Naive B cell (primary cell): ENCODE data around the gene KDELR1. TPM values are rescaled to one million over a fixed set of nuclear protein-coding genes. Genes with fewer than 3 reads are reported as not detected.
A peak's percentile ranks its signal among the peaks of the same experiment; 100 is the strongest.

Experiments used
- ATAC-seq, 2 donors: fragments of 150-1000 bp; cut with Tn5 transposase; 2 replicates each; pipeline ENCODE4 v1.10.0; 2021; ENCODE audit warnings: low read depth in 2 of 2, mild to moderate bottlenecking in 2 of 2, moderate library complexity in 2 of 2
- DNase-seq: peaks from one replicate; pipeline ENCODE4 v3.0.0; 2022
- H3K27ac Mint-ChIP-seq, 6 donors: one replicate each; pipeline ENCODE4 v1.8.0; 2020 to 2022; ENCODE audit warnings: mild to moderate bottlenecking in 6 of 6, mixed read lengths in 6 of 6, moderate library complexity in 5 of 6, inconsistent platforms in 2 of 6
- H3K27me3 Mint-ChIP-seq, 3 donors: one replicate each; pipeline ENCODE4 v1.8.0; 2021 to 2022; ENCODE audit warnings: mixed read lengths in 3 of 3, mild to moderate bottlenecking in 1 of 3
- H3K36me3 Mint-ChIP-seq, 2 donors: one replicate each; pipeline ENCODE4 v1.8.0; 2020 to 2022; ENCODE audit warnings: mixed read lengths in 2 of 2, inconsistent platforms in 1 of 2, mild to moderate bottlenecking in 1 of 2
- H3K4me1 Mint-ChIP-seq, 3 donors: one replicate each; pipeline ENCODE4 v1.8.0; 2020 to 2022; ENCODE audit warnings: mixed read lengths in 3 of 3, inconsistent platforms in 1 of 3, mild to moderate bottlenecking in 1 of 3, moderate library complexity in 1 of 3
- H3K4me3 Mint-ChIP-seq, 8 donors: one replicate each; pipeline ENCODE4 v1.8.0; 2020 to 2022; ENCODE audit warnings: mild to moderate bottlenecking in 8 of 8, mixed read lengths in 8 of 8, moderate library complexity in 8 of 8, inconsistent platforms in 2 of 8
- H3K9me3 Mint-ChIP-seq, 7 donors: one replicate each; pipeline ENCODE4 v1.8.0; 2020 to 2022; ENCODE audit warnings: mixed read lengths in 7 of 7, mild to moderate bottlenecking in 5 of 7, inconsistent platforms in 2 of 7, moderate library complexity in 1 of 7
- polyA plus RNA-seq, 6 donors: library from polyadenylated mRNA; unstranded; fragments of 300-500 nt; fragmentation: Illumina TruSeq; gene quantifications; one replicate each; pipeline ENCODE4 v1.2.3, GENCODE V29; 2021; ENCODE audit warnings: low read depth in 6 of 6

Gene KDELR1
- polyA plus RNA-seq, 6 donors from 2014 or later, result 24.5 to 32.1 (median 26.5) TPM

- H3K27me3 Mint-ChIP-seq, result no peaks in the 10 kb centered on the region
- no peak for ATAC-seq
- H3K9me3 Mint-ChIP-seq, result no peaks in the 10 kb centered on the region
- peak overlapping the region in 3 of 8 donors; percentile 69 to 77 (median 76) for H3K4me3 Mint-ChIP-seq
- H3K36me3 Mint-ChIP-seq, result peaks cover 4 to 17% of the 10 kb centered on the region in 2 donors
- H3K27ac Mint-ChIP-seq, result peak overlapping the region in 1 of 6 donors; percentile 44
- no peak for DNase-seq
- peaks cover 16 to 21% (median 19%) of the 10 kb centered on the region in 3 donors for H3K4me1 Mint-ChIP-seq
These were observed 29.4 kb downstream of the KDELR1 start for GRCh38 chr19:48361912-48362311.

GRCh38 chr19:48359123-48359522 is 32.2 kb downstream of the KDELR1 start:
- H3K4me1 Mint-ChIP-seq, result peaks cover 8 to 14% (median 13%) of the 10 kb centered on the region in 3 donors
- ATAC-seq, result no peak
- H3K4me3 Mint-ChIP-seq, result no peak overlapping the region
- H3K27ac Mint-ChIP-seq, result no peak overlapping the region
- DNase-seq, result no peak
- peaks cover 4 to 17% of the 10 kb centered on the region in 2 donors for H3K36me3 Mint-ChIP-seq
- no peaks in the 10 kb centered on the region for H3K9me3 Mint-ChIP-seq
- no peaks in the 10 kb centered on the region for H3K27me3 Mint-ChIP-seq

GRCh38 chr19:48355365-48355954 is 35.9 kb downstream of the KDELR1 start:
- no peaks in the 10 kb centered on the region for H3K9me3 Mint-ChIP-seq
- no peaks in the 10 kb centered on the region for H3K27me3 Mint-ChIP-seq
- peaks cover 5 to 13% (median 10%) of the 10 kb centered on the region in 3 donors for H3K4me1 Mint-ChIP-seq
- H3K36me3 Mint-ChIP-seq, result peaks cover 4 to 17% of the 10 kb centered on the region in 2 donors
- H3K4me3 Mint-ChIP-seq, result no peak overlapping the region
- no peak for ATAC-seq
- DNase-seq, result no peak
- no peak overlapping the region for H3K27ac Mint-ChIP-seq

- peaks cover 4 to 13% of the 10 kb centered on the region in 2 donors for H3K36me3 Mint-ChIP-seq
- no peak for ATAC-seq
- DNase-seq, result no peak
- H3K4me3 Mint-ChIP-seq, result no peak overlapping the region
- peaks cover 5 to 13% (median 10%) of the 10 kb centered on the region in 3 donors for H3K4me1 Mint-ChIP-seq
- no peak overlapping the region for H3K27ac Mint-ChIP-seq
- no peaks in the 10 kb centered on the region for H3K27me3 Mint-ChIP-seq
- H3K9me3 Mint-ChIP-seq, result no peaks in the 10 kb centered on the region
These were observed 36.9 kb downstream of the KDELR1 start for GRCh38 chr19:48354332-48354992.

DNA sequence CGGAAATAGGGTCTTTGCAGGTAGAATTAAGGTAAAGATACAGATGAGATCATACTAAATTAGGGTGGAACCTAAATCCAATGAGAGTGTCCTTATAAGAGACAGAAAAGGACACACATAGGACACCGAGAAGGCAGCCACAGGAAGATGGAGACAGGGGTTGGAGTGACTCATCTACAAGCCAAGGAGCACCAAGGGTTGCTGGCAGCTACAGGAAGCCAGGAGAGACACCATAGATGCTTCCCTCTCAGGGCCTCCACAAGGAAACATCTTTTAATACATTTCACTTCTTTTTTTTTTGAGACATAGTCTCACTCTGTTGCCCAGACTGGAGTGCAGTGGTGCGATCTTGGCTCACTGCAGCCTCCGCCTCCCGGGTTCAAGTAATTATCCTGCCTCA is 37.7 kb downstream of the KDELR1 start:
- peaks cover 4 to 6% of the 10 kb centered on the region in 2 donors for H3K36me3 Mint-ChIP-seq
- no peaks in the 10 kb centered on the region for H3K9me3 Mint-ChIP-seq
- H3K27ac Mint-ChIP-seq, result peak overlapping the region in 1 of 6 donors; percentile 47
- DNase-seq (no peak), ATAC-seq (no peak)
- peaks cover 5 to 13% (median 10%) of the 10 kb centered on the region in 3 donors for H3K4me1 Mint-ChIP-seq
- no peak overlapping the region for H3K4me3 Mint-ChIP-seq
- H3K27me3 Mint-ChIP-seq, result no peaks in the 10 kb centered on the region

DNA sequence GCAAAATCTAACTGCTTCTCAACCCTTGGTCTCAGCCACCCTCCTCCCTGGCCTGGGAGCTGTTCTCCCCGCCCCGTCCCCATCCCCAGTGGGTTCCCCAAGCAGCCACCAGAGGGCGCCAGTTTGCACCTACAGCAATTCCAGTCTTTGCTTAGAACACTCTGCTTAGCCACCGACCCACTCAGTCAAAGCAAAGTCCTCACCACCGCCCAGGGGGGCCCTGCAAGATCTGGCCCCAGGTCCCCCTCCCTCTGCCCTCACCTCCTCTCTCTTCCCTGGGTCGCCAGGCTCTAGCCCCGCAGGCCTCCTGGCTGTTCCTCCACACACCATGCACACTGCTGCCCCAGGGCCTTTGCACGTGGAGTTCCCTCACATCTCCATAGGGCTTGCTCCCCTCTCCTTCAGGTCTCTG is 40.0 kb downstream of the KDELR1 start:
- Mint-ChIP-seq H3K36me3 (peaks cover 5 to 8% of the 10 kb centered on the region in 2 donors), H3K4me3 (no peak overlapping the region), H3K27me3 (no peaks in the 10 kb centered on the region), H3K9me3 (no peaks in the 10 kb centered on the region), H3K27ac (peak overlapping the region in 2 of 6 donors; percentile 11 to 20), H3K4me1 (peaks cover 3 to 13% (median 10%) of the 10 kb centered on the region in 3 donors)
- DNase-seq (peak; percentile 59), ATAC-seq (peak; percentile 81 to 92)

GRCh38 chr19:48350856-48351255 is 40.5 kb downstream of the KDELR1 start:
- H3K4me1 Mint-ChIP-seq, result peaks cover 3 to 13% (median 10%) of the 10 kb centered on the region in 3 donors
- no peak overlapping the region for H3K4me3 Mint-ChIP-seq
- no peak overlapping the region for H3K27ac Mint-ChIP-seq
- no peaks in the 10 kb centered on the region for H3K9me3 Mint-ChIP-seq
- peaks cover 5 to 8% of the 10 kb centered on the region in 2 donors for H3K36me3 Mint-ChIP-seq
- no peak for DNase-seq
- no peaks in the 10 kb centered on the region for H3K27me3 Mint-ChIP-seq
- ATAC-seq, result no peak

GRCh38 chr19:48348737-48349136 is 42.6 kb downstream of the KDELR1 start:
- peaks cover 5 to 8% of the 10 kb centered on the region in 2 donors for H3K36me3 Mint-ChIP-seq
- H3K4me1 Mint-ChIP-seq, result peaks cover 3 to 13% (median 10%) of the 10 kb centered on the region in 3 donors
- H3K9me3 Mint-ChIP-seq, result no peaks in the 10 kb centered on the region
- H3K27me3 Mint-ChIP-seq, result no peaks in the 10 kb centered on the region
- ATAC-seq (no peak), DNase-seq (no peak)
- H3K4me3 Mint-ChIP-seq, result no peak overlapping the region
- H3K27ac Mint-ChIP-seq, result no peak overlapping the region

GRCh38 chr19:48348045-48348444 is 43.3 kb downstream of the KDELR1 start:
- ATAC-seq (no peak), DNase-seq (no peak)
- H3K4me1 Mint-ChIP-seq, result peaks cover 3 to 13% (median 10%) of the 10 kb centered on the region in 3 donors
- peak overlapping the region in 1 of 6 donors; percentile 35 for H3K27ac Mint-ChIP-seq
- H3K9me3 Mint-ChIP-seq, result no peaks in the 10 kb centered on the region
- no peak overlapping the region for H3K4me3 Mint-ChIP-seq
- no peaks in the 10 kb centered on the region for H3K27me3 Mint-ChIP-seq
- H3K36me3 Mint-ChIP-seq, result peaks cover 5 to 8% of the 10 kb centered on the region in 2 donors

GRCh38 chr19:48346191-48346590 is 45.2 kb downstream of the KDELR1 start:
- Mint-ChIP-seq H3K36me3 (peaks cover 5 to 8% of the 10 kb centered on the region in 2 donors), H3K27ac (peak overlapping the region in 1 of 6 donors; percentile 36), H3K4me1 (peaks cover 0 to 7% (median 3%) of the 10 kb centered on the region in 3 donors), H3K9me3 (peaks cover 0 to 1% (median 0%) of the 10 kb centered on the region in 7 donors), H3K27me3 (no peaks in the 10 kb centered on the region), H3K4me3 (peak overlapping the region in 1 of 8 donors; percentile 23)
- DNase-seq, result no peak
- ATAC-seq, result no peak

DNA sequence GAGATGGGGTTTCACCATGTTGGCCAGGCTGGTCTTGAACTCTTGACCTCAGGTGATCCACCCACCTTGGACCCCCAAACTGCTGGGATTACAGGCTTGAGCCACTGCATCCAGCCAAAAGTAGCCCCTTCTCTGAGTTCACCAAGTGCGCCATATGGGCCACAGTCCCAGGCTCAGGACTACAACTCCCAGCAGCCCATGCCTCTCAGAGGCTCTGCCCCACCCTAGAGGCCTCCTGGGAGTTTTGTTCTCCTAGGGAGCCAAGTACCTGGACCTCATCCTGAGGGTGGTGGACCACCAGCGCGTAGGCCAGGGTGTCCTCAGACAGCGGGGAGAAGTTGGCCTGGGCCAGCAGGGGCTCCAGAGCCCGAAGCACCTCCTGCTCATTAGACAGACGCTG is 46.5 kb downstream of the KDELR1 start:
- ATAC-seq, result no peak
- Mint-ChIP-seq H3K27me3 (no peaks in the 10 kb centered on the region), H3K27ac (peak overlapping the region in 2 of 6 donors; percentile 5 to 37)

DNA sequence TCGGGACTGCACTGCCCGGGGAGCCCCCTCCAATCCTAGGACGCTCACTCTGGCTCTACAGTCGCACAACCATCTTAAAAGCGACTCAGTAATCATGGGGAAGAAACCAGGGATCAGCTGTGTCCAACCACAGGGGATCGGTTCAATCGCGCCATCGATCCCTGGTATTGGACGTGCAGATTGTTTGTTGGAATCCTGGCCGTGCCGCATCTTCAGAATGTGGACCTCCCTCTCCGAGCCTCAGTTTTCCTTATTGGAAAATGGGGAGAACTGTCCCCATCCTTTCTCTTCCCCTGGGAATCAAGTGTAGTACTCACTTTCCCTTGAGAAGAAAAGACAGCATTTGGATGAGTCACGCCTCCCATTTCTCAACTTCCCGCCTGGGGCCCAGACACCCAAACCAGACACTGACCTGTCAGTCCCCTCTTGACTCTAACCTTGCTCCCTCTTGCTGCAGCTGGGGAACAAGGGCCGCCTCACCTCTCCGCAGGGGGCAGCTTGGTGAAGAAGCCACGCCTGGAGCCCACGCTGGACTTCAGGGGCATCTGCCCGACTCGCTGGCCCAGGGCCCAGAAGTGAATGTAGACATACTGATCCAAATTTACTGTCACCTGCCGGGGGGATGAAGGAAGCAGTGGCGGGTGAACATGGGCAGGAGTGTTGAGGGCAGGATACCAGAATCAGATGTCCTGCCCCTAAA is 48.4 kb downstream of the KDELR1 start:
- Mint-ChIP-seq H3K4me3 (no peak overlapping the region), H3K36me3 (peaks cover 0 to under 1% of the 10 kb centered on the region in 2 donors), H3K27ac (no peak overlapping the region), H3K27me3 (no peaks in the 10 kb centered on the region), H3K9me3 (peaks cover 0 to 1% (median 0%) of the 10 kb centered on the region in 7 donors), H3K4me1 (peaks cover 0 to 6% (median 2%) of the 10 kb centered on the region in 3 donors)
- DNase-seq (no peak), ATAC-seq (no peak)

More for the DNA sequence above, 46.5 kb downstream of the KDELR1 start:
- DNase-seq, result no peak
- peaks cover 0 to 1% (median 0%) of the 10 kb centered on the region in 7 donors for H3K9me3 Mint-ChIP-seq
- H3K4me1 Mint-ChIP-seq, result peaks cover 0 to 4% (median 0%) of the 10 kb centered on the region in 3 donors
- H3K4me3 Mint-ChIP-seq, result no peak overlapping the region
- peaks cover 5 to 8% of the 10 kb centered on the region in 2 donors for H3K36me3 Mint-ChIP-seq

DNA sequence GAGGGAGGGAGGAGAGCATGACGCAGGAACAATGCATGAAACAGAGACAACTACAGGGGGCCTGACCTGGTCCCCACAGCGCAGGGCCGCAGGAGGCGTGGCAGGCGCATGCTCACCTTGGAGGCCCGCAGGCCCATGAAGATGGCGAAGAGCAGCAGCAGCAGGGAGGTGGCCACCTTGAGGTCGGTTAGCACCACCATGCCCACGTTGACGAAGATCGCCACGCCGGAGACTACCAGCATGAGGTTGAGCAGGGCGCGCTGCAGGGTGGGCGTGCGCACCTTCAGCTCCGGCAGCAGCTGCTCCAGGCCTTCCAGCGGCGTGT is 49.0 kb downstream of the KDELR1 start:
- no peaks in the 10 kb centered on the region for H3K36me3 Mint-ChIP-seq
- H3K27me3 Mint-ChIP-seq, result no peaks in the 10 kb centered on the region
- H3K4me1 Mint-ChIP-seq, result peaks cover 0 to 8% (median 2%) of the 10 kb centered on the region in 3 donors
- H3K27ac Mint-ChIP-seq, result no peak overlapping the region
- DNase-seq (no peak), ATAC-seq (no peak)
- H3K9me3 Mint-ChIP-seq, result peaks cover 0 to 1% (median 0%) of the 10 kb centered on the region in 7 donors
- H3K4me3 Mint-ChIP-seq, result no peak overlapping the region
